Measurements from ENCODE around the gene ECT2.

DNA sequence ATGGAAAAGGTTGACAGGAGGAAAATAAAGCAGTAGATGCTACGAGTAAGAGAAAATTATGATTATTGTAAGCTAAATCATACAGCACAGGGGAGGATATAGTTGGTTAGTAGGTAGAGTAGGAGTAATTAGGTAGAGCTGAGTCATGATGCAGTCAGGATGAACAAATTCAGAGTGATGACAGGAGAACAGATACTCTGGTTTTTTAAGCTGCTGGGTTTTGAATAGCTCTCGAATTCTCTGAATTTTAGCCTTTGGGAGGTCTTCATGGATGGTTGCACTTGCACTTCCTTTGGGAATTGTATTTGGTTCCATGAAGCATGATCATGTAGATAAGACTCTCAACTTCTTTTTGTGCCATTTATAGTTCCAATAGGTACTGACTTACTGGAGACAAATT, 96.2 kb downstream of the ECT2 start:
- no peak for TF ChIP-seq EZH2 (IDR thresholded peaks at IDR 0.05; ENCODE audit: borderline replicate concordance, low read depth, low read length, severe bottlenecking)
- TF ChIP-seq, protein P1, sequence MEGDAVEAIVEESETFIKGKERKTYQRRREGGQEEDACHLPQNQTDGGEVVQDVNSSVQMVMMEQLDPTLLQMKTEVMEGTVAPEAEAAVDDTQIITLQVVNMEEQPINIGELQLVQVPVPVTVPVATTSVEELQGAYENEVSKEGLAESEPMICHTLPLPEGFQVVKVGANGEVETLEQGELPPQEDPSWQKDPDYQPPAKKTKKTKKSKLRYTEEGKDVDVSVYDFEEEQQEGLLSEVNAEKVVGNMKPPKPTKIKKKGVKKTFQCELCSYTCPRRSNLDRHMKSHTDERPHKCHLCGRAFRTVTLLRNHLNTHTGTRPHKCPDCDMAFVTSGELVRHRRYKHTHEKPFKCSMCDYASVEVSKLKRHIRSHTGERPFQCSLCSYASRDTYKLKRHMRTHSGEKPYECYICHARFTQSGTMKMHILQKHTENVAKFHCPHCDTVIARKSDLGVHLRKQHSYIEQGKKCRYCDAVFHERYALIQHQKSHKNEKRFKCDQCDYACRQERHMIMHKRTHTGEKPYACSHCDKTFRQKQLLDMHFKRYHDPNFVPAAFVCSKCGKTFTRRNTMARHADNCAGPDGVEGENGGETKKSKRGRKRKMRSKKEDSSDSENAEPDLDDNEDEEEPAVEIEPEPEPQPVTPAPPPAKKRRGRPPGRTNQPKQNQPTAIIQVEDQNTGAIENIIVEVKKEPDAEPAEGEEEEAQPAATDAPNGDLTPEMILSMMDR (IDR thresholded peaks at IDR 0.05; ENCODE audit: borderline replicate concordance, extremely low read depth, low read length, poor library complexity, severe bottlenecking) = no peak
